A673 (cell line): ENCODE data around the gene IGSF21.

Experiments
- CTCF ChIP-seq: fragments of 300-800, 200-600 bp; sonication (generic); conservative IDR thresholded peaks from 2 replicates; pipeline ENCODE4 v1.5.1; 2017; ENCODE audit warnings: low read depth, mild to moderate bottlenecking, antibody characterized with exemption, low read length, moderate library complexity, mixed read lengths
- EZH2 ChIP-seq: fragments of 200-600 bp; sonication (generic); IDR thresholded peaks from 2 replicates; pipeline ENCODE4 v1.6.1; 2017; ENCODE audit warnings: borderline replicate concordance, low read depth, mild to moderate bottlenecking, mixed read lengths, antibody characterized with exemption, low read length; ENCODE audit not compliant: poor library complexity, severe bottlenecking

GRCh38 chr1:18336801-18337200 lies 229.2 kb downstream of the IGSF21 start:
- TF ChIP-seq EZH2 (no peak), CTCF (no peak)
